HL-60 (cell line): ENCODE measurements around the gene PAQR8.

ENCODE experiments used
- DNase-seq, 2 experiments: peaks; one replicate each; pipeline ENCODE4 v3.0.0-alpha.2; 2010 to 2020; ENCODE audit warnings: low read depth in 1 of 2, low spot score in 1 of 2
- H3K27ac ChIP-seq: fragments of 250-450 bp; sonication (Bioruptor Pico); replicated peaks from 2 replicates; pipeline ENCODE4 v1.5.1; 2020; ENCODE audit warnings: mild to moderate bottlenecking, moderate library complexity
- H3K27me3 ChIP-seq: fragments of 250-450 bp; sonication (Bioruptor Pico); 2 replicates; pipeline ENCODE4 v1.5.1; 2021; ENCODE audit warnings: mild to moderate bottlenecking, moderate library complexity; ENCODE audit not compliant: insufficient read depth, poor library complexity, severe bottlenecking
- H3K4me3 ChIP-seq: replicated peaks from 2 replicates; pipeline ENCODE4 v1.5.1; 2011; ENCODE audit warnings: mild to moderate bottlenecking, control low read depth, low read length; ENCODE audit not compliant: insufficient read depth
- CTCF ChIP-seq: IDR thresholded peaks from one replicate; pipeline ENCODE4 v1.5.1; 2011; ENCODE audit warnings: low read length, control low read depth, inconsistent platforms; ENCODE audit not compliant: insufficient read depth
- GABPA ChIP-seq: IDR thresholded peaks from 2 replicates; pipeline ENCODE4 v1.6.1; 2012; ENCODE audit warnings: low read depth
- POLR2AphosphoS5 ChIP-seq: IDR thresholded peaks from 2 replicates; pipeline ENCODE4 v1.6.1; 2012; ENCODE audit warnings: low read depth
- SPI1 ChIP-seq: IDR thresholded peaks from 2 replicates; pipeline ENCODE4 v1.6.1; 2012; ENCODE audit warnings: low read depth, mild to moderate bottlenecking, borderline replicate concordance
- TF ChIP-seq, protein P1 (sequence below): IDR thresholded peaks from 2 replicates; pipeline ENCODE4 v1.6.1; 2012; ENCODE audit warnings: low read depth; ENCODE audit not compliant: insufficient replicate concordance

PAQR8 gene

GRCh38 chr6:52423448-52423847 lies 61.5 kb downstream of the PAQR8 start:
- Histone ChIP-seq H3K27ac (no peak overlapping the region), H3K27me3 (no peaks in the 10 kb centered on the region), H3K4me3 (no peak overlapping the region)
- no peak for TF ChIP-seq GABPA
- TF ChIP-seq, protein P1, sequence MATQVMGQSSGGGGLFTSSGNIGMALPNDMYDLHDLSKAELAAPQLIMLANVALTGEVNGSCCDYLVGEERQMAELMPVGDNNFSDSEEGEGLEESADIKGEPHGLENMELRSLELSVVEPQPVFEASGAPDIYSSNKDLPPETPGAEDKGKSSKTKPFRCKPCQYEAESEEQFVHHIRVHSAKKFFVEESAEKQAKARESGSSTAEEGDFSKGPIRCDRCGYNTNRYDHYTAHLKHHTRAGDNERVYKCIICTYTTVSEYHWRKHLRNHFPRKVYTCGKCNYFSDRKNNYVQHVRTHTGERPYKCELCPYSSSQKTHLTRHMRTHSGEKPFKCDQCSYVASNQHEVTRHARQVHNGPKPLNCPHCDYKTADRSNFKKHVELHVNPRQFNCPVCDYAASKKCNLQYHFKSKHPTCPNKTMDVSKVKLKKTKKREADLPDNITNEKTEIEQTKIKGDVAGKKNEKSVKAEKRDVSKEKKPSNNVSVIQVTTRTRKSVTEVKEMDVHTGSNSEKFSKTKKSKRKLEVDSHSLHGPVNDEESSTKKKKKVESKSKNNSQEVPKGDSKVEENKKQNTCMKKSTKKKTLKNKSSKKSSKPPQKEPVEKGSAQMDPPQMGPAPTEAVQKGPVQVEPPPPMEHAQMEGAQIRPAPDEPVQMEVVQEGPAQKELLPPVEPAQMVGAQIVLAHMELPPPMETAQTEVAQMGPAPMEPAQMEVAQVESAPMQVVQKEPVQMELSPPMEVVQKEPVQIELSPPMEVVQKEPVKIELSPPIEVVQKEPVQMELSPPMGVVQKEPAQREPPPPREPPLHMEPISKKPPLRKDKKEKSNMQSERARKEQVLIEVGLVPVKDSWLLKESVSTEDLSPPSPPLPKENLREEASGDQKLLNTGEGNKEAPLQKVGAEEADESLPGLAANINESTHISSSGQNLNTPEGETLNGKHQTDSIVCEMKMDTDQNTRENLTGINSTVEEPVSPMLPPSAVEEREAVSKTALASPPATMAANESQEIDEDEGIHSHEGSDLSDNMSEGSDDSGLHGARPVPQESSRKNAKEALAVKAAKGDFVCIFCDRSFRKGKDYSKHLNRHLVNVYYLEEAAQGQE = no peak
- TF ChIP-seq CTCF = no peak
- no peak for TF ChIP-seq SPI1
- TF ChIP-seq POLR2AphosphoS5 = no peak
- no peak for DNase-seq

DNA sequence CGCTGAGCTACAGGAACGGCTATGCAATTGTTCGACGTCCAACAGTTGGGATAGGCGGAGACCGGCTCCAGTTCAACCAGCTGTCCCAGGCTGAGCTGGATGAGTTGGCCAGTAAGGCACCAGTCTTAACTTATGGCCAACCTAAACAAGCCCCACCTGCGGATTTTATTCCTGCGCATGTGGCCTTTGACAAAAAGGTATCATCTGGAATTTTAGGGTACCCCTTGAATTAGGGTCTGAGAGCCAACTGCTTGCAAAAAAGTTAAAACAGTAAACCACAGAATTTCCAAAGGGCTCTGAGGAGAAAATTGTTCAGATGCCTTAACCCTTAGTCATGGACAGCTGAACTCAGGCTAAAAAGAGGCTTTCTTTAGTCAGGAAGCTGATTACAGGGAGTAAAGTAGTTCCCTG lies 62.0 kb downstream of the PAQR8 start:
- Histone ChIP-seq H3K4me3 (no peak overlapping the region), H3K27me3 (no peaks in the 10 kb centered on the region), H3K27ac (no peak overlapping the region)
- TF ChIP-seq, protein P1 = no peak
- TF ChIP-seq CTCF (no peak), GABPA (no peak), POLR2AphosphoS5 (no peak), SPI1 (no peak)
- no peak for DNase-seq

DNA sequence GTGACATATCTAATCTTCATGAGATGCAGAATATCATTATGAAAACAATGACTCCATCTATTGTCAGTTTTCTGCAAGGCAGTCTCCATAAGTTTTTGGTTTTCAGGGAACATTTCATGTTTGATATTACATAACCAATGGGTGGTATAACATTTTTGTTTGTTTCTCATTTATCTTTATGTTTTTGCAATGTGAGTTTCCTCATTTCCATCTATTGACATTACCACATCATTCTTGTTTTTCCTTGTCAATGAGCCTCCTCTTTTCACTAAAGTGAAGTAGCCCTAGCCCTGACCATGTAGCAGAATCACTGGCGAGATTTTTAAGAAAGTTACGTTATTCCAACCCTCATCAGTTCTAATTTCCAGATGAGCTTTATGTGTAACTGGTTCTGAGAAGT lies 62.6 kb downstream of the PAQR8 start:
- Histone ChIP-seq H3K27me3 (no peaks in the 10 kb centered on the region), H3K4me3 (no peak overlapping the region), H3K27ac (no peak overlapping the region)
- no peak for DNase-seq
- TF ChIP-seq GABPA (no peak), POLR2AphosphoS5 (no peak), CTCF (no peak), SPI1 (no peak)
- TF ChIP-seq, protein P1 = no peak
